DOHH2 (cell line): Measurements from ENCODE around the gene B3GALNT2.
"Not testable (repeated sequence)": the region's sequence is repeated elsewhere in the genome, so short reads cannot be mapped to it uniquely, and the experiment has no call there.

Experiments
- EZH2phosphoT487 ChIP-seq: fragments of 200-600 bp; sonication (generic); IDR thresholded peaks from 2 replicates; pipeline ENCODE4 v1.6.1; 2017; ENCODE audit warnings: borderline replicate concordance, mild to moderate bottlenecking, antibody characterized with exemption, low read length, moderate library complexity, mixed read lengths
- TF ChIP-seq, protein P1 (sequence below): fragments of 200-600 bp; sonication (generic); IDR thresholded peaks from one replicate; pipeline ENCODE4 v1.5.1; 2014; ENCODE audit warnings: antibody characterized with exemption, mild to moderate bottlenecking, low read depth, low read length; ENCODE audit not compliant: poor library complexity, severe bottlenecking

DNA sequence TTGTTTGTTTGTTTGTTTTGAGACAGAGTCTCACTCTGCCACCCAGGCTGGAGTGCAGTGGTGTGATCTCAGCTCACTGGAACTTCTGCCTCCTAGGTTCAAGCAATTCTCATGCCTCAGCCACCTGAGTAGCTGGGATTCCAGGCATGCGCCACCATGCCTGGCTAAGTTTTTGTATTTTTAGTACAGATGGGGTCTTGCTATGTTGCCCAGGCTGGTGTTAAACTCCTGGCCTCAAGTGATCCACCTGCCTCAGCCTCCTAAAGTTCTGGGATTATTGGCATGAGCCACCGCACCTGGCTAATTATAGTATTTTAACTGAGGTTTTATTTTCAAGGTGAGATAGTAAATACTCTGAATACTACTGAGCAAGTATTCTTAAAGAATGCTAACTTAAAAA lies 34.4 kb downstream of the B3GALNT2 start:
- TF ChIP-seq, protein P1, sequence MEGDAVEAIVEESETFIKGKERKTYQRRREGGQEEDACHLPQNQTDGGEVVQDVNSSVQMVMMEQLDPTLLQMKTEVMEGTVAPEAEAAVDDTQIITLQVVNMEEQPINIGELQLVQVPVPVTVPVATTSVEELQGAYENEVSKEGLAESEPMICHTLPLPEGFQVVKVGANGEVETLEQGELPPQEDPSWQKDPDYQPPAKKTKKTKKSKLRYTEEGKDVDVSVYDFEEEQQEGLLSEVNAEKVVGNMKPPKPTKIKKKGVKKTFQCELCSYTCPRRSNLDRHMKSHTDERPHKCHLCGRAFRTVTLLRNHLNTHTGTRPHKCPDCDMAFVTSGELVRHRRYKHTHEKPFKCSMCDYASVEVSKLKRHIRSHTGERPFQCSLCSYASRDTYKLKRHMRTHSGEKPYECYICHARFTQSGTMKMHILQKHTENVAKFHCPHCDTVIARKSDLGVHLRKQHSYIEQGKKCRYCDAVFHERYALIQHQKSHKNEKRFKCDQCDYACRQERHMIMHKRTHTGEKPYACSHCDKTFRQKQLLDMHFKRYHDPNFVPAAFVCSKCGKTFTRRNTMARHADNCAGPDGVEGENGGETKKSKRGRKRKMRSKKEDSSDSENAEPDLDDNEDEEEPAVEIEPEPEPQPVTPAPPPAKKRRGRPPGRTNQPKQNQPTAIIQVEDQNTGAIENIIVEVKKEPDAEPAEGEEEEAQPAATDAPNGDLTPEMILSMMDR, result not testable (repeated sequence)
- not testable (repeated sequence) for TF ChIP-seq EZH2phosphoT487
